Keratinocyte (primary cell): ENCODE data around the gene LRBA.

Source experiments
- EZH2 ChIP-seq: IDR thresholded peaks from one replicate; pipeline ENCODE4 v1.6.1; 2012; ENCODE audit warnings: inconsistent platforms, mild to moderate bottlenecking, low read length, moderate library complexity
- TF ChIP-seq, protein P1 (sequence below), 3 experiments: IDR thresholded peaks in 1 of 3; conservative IDR thresholded peaks in 1 of 3; optimal IDR thresholded peaks in 1 of 3; 2 replicates in 2 of 3; 3 replicates in 1 of 3; pipeline versions ENCODE3 to v1.5.1; 2011; ENCODE audit warnings: low read length in 3 of 3, mild to moderate bottlenecking in 3 of 3, moderate library complexity in 2 of 3, control low read depth in 1 of 3, inconsistent platforms in 1 of 3; ENCODE audit not compliant: insufficient read depth in 2 of 3; ENCODE audit errors: extremely low read depth in 1 of 3

DNA sequence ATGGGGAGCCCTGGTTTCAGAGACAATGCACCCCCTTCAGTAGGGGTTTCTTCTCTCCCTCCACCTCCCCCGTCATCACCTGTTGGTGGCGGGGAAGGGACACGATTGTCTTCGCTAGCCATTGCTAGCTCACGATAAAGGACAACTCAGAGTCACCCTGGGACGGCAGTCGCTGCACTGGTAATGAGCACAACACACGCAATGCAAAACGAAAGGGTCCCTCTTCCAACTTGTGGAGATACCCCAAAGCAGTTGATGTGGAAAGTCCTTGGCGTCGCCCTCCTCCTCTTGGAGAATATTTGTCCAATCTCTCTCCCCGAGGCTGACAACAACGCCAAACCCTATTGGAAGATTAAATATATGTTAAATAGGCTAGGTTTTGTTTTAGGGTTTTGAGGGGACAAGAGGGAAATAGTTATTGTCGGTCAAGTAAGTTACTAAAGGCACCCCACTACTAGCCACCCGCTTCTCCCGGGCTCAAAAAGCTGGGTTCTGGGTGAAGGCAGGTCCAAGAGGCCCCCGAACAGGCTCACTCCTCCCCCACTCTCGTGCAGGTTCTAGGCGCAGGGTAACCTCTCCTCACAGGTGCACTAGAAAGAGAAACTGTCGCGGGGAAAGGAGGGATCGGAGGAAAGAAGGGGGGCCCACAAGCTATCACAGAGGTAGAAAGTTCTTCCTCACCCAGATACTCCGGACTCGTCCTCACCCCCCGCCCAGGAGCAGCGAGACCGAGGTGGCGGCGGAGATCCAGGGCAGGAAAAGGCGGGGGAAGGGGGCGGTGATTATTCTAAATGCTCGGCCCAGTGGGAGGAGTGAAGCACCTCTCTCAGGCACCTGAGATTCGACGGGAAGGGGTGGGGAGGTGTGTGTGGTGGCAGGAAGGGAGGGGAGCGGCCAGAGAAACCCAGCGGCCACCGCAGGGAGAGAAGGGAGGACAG lies at the start of gene LRBA:
- TF ChIP-seq, protein P1, sequence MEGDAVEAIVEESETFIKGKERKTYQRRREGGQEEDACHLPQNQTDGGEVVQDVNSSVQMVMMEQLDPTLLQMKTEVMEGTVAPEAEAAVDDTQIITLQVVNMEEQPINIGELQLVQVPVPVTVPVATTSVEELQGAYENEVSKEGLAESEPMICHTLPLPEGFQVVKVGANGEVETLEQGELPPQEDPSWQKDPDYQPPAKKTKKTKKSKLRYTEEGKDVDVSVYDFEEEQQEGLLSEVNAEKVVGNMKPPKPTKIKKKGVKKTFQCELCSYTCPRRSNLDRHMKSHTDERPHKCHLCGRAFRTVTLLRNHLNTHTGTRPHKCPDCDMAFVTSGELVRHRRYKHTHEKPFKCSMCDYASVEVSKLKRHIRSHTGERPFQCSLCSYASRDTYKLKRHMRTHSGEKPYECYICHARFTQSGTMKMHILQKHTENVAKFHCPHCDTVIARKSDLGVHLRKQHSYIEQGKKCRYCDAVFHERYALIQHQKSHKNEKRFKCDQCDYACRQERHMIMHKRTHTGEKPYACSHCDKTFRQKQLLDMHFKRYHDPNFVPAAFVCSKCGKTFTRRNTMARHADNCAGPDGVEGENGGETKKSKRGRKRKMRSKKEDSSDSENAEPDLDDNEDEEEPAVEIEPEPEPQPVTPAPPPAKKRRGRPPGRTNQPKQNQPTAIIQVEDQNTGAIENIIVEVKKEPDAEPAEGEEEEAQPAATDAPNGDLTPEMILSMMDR (optimal IDR thresholded peaks at IDR 0.05 in 1 of 3, IDR thresholded peaks at IDR 0.05 in 1 of 3, conservative IDR thresholded peaks at IDR 0.05 in 1 of 3; ENCODE audit: extremely low read depth in 1 of 3, insufficient read depth in 2 of 3, low read length in 3 of 3) = no peak
- no peak for TF ChIP-seq EZH2
